Astrocyte of the cerebellum (primary cell): ENCODE data around the gene AOPEP.

Source experiments
- DNase-seq: peaks from one replicate; pipeline ENCODE4 v3.0.0-alpha.2; 2011; ENCODE audit warnings: low read depth
- H3K4me3 ChIP-seq: 2 replicates; pipeline ENCODE4 v1.5.1; 2011; ENCODE audit warnings: mild to moderate bottlenecking, low read depth, low read length, moderate library complexity
- in situ Hi-C: cut with HindIII; loops from 2 replicates; pipeline ENCODE4 v1.10.0; 2017; ENCODE audit warnings: low sequenced_read_pairs
- TF ChIP-seq, protein P1 (sequence below): IDR thresholded peaks from 2 replicates; pipeline ENCODE4 v1.5.1; 2012; ENCODE audit warnings: low read length, low read depth, moderate library complexity, mild to moderate bottlenecking; ENCODE audit errors: missing control alignments

Gene AOPEP

DNA sequence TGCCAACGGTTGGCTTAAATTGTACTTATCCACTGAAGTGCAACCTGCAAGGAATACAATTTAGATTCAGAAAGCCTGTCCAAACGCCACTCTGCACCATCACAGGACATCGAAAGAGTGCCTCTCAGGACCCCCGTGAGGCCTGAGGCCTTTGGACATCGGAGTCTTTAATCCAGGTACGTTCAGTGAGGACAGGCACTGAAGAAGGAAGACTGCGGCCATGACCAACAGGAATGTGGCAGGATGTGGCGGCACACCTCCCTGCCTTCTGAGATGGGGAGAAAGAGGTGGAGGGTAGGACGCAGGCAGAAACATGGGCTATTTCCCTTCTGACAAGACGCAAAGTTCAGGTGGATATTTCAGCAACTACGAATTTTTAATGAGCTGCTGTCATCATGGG lies 385.2 kb downstream of the AOPEP start:
- in situ Hi-C loops, result no loop called here
- DNase-seq, result no peak
- TF ChIP-seq, protein P1, sequence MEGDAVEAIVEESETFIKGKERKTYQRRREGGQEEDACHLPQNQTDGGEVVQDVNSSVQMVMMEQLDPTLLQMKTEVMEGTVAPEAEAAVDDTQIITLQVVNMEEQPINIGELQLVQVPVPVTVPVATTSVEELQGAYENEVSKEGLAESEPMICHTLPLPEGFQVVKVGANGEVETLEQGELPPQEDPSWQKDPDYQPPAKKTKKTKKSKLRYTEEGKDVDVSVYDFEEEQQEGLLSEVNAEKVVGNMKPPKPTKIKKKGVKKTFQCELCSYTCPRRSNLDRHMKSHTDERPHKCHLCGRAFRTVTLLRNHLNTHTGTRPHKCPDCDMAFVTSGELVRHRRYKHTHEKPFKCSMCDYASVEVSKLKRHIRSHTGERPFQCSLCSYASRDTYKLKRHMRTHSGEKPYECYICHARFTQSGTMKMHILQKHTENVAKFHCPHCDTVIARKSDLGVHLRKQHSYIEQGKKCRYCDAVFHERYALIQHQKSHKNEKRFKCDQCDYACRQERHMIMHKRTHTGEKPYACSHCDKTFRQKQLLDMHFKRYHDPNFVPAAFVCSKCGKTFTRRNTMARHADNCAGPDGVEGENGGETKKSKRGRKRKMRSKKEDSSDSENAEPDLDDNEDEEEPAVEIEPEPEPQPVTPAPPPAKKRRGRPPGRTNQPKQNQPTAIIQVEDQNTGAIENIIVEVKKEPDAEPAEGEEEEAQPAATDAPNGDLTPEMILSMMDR, result no peak
- H3K4me3 ChIP-seq, result no peak overlapping the region

DNA sequence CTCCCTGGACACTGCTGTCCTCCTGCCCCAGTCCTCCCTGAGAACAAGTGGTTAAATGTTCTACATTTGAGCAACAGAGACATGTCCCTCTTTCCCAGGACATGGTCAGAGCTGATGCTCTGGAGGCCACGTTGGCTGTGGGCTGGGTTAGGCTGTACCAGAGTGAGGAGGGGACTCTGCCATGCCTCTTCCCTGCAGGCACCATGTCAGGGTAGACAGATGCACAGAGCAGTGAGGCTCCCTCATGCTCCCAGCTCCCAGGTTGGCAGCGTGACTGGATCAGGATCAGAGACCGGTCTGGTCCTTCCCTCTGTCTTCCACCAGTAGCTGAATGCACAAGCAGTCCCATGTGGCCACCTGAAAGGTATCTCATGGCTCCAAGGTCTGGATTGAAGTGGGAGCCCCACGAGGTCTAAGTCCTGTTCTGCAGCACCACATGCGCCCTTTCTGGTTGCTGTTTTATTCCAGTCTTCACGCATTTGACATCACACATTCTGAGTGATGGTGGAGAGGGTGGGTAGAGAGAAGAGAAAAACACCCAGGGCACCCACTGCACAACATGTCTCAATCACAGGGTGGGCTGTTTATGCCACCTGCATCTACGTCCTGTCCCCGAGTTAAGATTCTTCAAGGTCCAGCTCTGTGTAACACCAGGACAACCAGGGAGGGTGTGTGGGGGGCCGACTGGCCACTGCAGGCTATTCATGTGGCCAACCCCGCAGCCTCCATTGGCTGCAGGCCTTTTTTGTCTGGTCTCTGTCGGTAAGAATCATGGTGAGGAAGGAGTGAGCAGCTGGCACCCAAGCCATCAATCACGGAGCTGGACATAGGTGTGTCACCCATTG lies 386.2 kb downstream of the AOPEP start:
- in situ Hi-C loops, result no loop called here
- H3K4me3 ChIP-seq, result no peak overlapping the region
- DNase-seq, result no peak
- TF ChIP-seq, protein P1, result no peak

DNA sequence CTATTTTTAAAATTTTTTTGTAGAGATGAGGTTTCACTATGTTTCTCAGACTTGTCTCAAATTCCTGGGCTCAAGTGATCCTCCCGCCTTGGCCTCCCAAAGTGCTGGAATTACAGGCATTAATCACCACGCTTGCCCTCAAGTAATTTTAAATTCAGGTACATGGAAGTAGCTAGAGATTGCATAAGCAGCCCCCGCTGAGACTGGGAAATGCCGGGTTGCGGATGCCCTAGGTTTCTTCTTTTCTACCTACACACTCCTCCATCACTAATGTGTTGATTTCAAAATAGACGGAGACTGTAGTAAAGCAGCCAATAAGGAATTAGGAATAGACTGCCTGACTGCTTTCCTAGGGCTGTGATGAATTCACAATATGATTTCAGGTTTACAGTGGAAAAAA lies 388.6 kb downstream of the AOPEP start:
- in situ Hi-C loops, result no loop called here
- DNase-seq, result no peak
- H3K4me3 ChIP-seq, result no peak overlapping the region
- TF ChIP-seq, protein P1, result no peak

DNA sequence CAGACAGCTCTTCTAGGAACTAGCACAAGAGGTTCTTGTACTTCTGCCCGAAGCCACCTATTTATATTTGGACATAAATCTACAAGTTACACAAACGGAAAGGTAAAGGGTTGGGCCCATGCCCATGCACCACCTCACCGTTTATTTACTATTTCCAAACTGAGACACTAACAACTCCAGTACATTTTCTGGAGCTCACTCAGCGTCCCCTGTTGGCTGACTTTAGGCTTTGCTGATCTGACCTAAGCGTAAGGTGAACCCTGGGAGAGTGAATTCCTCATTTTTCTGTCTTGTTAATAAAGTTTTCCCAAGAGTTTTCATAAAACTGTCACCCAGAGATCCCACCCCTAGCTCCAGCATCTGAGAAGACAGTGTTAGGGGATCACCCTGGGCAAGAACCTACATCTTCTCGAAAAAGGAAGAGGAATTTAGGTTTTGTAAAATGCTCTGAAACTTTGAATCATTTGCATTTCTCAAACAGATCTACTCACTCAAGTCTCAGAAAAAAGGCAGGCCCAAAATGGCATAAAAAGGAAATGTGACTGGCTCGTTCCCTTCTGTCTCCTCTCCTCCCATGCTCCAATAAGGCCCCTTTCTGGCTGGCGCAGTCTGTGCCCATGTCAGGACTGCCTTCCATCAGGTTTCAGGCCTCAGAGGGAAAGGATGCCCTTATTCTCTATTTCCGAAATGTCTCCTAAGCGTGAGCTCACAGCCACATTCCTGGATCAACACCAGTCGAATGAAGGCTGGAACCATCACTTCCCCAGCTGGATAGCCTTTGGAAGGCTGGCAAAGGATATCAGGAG lies 389.7 kb downstream of the AOPEP start:
- TF ChIP-seq, protein P1, result peak; percentile 30
- no peak for DNase-seq
- H3K4me3 ChIP-seq, result no peak overlapping the region
- in situ Hi-C loops, result no loop called here

DNA sequence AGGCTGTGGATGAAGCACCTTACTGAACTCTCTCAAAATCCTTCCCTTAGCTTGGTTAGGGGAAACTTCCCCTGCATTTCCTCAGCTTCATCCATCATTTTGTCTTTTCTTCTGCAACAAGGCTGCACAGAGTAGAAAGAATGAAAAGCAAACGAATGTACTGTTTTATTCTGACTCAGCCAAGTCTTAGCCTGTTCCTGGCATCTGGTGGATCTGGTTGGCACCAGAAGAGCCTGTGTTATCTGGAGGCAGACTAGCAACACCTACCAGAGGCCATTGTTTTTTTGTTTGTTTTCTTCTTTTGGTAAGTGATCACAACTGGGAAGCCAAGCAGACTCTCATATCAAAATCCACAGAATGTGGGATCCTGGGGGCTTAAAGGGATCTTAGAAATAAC lies 390.3 kb downstream of the AOPEP start:
- no peak for DNase-seq
- no peak overlapping the region for H3K4me3 ChIP-seq
- TF ChIP-seq, protein P1, result no peak
- in situ Hi-C loops, result no loop called here

DNA sequence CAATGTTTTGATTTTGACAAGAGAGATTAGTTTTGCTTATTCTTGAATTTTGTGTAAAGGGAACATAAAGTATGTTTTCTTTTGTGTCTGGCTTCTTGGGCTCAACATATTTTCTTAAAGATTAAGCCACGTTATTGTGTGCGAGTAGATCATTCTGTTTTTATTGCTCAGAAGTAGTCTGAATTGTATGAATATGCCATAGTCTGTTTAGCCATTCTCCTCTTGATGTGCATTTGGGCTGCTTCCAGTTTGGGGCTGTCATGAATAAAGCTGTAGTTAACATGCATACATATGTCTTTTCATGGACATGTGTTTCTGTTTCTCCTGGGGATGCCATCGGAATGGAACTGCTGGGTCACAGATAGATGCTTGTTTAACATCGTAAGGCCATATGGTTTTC lies 392.1 kb downstream of the AOPEP start:
- DNase-seq, result no peak
- no peak overlapping the region for H3K4me3 ChIP-seq
- in situ Hi-C loops, result no loop called here
- TF ChIP-seq, protein P1, result no peak
